CD4-positive, alpha-beta T cell treated with Interleukin-2 at 100 ng/mL for 4 hours (primary cell): ENCODE data around the gene LSAMP.

ENCODE experiments used
- DNase-seq: peaks from one replicate; pipeline ENCODE4 v3.0.0-alpha.2; 2020; ENCODE audit warnings: low spot score

The LSAMP gene

DNA sequence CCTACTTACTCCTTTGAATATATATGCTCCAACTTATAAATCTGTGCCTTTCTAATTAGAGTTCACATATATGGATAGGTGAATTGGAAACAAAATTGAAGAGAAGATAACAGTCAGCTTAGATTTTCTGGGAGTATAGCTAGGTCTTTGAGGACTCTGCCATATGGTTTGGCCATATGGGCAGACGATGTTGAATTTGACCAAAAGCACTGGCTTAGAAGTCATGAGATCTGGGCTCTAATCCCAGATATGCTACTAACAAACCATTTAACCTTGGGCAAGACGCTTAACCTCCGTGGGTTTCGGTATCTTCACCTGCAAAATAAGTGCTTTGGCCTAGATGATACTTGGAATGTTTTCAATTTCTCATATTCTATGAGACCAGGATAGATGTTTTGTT, 154.1 kb downstream of the LSAMP start:
- DNase-seq = no peak

DNA sequence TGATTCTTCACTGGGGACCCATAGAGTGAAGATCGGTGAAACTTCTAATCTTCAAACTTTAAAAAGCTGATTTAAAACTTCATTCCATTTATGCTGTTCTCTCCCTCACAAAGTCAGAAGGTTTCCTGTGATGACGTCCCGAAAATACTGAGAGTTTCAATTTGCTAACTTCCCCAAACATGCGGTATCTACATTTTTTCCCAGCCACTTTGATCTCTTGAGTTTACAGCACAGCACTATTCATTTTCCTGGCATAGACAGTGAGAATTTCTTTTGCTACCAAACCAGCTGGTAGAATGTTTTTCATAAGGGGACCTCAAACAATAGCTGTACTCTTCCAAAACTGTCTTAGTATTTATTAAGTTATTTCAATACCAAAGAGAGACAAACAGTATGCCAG, 156.8 kb downstream of the LSAMP start:
- DNase-seq = no peak

DNA sequence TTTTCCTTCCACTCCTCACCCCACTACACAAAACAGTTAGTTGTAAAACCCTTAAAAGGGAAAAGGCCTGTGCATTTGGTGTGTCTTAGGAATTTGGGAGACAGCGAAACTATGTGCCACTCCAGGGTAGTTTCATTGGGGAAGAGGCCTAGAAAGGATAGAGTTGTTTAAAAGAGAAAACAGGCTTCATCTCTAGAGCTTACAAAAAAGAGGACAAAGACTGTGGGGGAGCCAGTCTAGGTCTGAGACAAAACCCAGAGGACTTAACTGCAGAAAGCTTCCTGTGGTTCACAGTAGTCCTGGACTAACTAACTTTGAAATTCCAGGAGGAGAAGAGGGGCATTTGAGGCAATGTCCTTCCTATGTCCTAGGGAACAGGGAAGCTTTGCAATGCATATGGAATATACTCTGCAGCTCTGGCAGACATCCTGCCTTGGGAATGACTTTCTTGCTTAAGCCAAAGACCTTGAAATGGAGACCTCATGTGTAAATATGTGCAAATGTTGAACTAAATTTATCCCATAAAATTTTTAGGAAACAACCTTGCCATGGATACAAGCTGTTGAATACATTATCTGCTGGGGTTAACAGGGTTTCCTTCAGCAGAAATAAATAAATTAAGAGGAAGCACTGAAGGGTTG, 159.4 kb downstream of the LSAMP start:
- no peak for DNase-seq

DNA sequence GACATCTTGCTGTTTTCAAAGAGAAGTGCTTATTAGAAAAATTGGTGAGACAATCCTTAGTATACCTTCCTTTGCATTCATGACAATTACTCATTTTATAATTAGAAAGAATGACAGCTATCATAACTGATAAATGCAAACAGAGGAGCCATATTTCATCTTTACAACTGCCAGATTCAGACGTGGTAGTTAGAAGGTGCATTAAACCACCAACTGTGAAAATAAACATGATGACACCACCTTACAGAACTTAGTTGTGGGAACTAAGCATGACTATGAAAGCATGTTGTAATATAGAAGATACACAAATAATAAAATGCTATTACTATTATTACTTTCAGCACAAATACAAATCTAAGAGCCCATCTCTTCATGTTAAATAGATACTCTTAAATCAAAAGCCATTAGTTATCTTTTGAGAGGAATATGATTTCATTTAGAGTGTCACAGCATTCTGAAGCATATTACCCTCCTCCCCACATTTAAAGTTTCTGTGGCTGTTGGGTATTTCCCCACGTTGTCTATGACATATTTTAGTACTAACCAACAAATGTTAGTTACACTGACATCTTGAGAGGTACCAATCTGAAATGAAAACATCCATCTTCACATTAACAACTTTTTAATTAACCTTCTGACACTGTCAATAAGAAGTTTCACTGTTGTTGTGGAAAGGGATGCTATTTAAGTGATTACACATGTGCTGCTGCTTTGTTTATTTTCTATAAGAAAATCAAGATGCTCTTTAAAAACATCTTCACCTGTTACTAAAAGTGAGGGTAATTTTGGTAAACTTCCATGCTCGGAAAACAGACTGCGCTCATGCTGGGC, 163.8 kb downstream of the LSAMP start:
- no peak for DNase-seq

DNA sequence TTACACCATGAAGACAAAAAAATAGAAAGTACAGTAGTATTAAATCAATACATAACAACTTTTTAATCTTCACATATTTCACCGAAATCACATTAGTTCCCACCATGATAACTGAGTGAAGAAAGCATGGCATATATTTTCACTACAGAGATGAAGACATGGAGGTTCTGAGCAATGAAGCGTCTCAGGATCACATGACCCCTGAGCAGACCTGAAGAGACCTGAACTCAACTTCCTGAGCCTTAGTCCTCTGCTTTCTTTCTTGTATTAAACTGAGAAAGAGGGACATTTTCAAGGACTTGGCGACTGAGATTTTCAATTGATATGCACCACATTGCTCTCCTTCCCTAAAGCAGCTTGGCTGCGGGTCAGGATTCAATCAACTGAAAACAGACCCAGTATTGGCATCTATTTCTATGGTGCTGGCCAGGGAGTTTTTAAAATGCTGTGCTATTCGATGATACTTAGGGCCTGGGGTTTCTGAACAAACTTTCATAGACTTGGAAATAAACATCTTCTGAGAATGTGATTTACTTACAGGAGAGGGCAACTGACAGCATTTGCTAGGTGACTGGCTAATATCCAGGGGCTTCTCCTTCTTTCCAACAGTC, 165.1 kb downstream of the LSAMP start:
- DNase-seq = no peak

DNA sequence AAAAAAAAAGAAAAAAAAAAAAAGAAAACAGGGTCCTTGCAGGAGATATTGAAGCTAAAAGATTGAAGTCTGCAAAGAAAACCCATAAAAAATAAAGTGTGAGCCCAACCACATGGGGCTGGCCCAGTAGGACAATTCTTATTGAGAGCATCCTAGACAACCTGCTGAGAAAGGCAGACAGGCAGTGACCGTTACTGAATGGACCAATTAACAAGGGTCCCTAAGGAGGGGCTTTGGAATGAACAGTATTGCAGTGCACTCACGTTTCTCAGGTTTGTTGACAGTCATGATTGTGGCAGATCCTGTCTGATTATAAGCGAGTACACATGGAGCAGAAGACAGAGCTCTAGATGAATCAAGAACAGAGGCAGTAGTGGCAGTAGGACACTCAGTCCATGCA, 168.6 kb downstream of the LSAMP start:
- no peak for DNase-seq

DNA sequence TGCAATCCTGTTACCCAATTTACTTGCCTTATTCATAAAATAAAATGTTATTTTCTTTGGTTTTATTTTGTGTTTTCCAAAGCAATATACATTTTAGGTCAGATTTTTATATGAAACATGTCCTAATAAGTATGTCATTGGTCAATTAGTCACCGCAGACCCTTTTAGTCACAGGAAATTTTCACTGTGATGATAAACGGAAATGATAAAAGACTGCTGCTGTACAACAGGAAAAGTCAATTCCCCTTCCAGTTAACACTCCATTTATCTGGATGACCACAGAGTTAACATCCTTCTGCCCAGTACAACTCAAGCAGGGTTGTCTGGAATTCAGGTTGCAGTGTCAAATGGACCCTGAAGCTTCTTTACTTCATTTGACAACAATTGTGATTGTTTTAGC, 175.2 kb downstream of the LSAMP start:
- DNase-seq = no peak

DNA sequence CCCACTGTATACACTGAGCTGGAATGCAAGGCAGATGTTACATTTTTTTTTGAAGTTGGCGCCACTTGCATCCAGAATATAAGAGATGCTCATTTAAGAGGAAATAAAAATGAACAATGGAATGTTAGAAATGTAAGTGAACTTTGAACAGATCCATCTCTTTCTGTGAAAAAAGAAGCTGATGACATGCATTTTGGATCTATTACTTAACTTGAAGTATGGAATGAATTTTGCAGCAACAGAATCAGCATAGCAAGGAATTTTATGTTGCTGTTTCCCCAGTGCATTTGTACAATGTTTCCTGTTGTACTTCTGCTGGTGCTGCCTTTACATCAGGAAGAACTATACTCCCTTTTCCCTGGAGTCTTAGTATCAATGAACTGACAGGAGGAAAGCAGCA, 178.2 kb downstream of the LSAMP start:
- DNase-seq = no peak

DNA sequence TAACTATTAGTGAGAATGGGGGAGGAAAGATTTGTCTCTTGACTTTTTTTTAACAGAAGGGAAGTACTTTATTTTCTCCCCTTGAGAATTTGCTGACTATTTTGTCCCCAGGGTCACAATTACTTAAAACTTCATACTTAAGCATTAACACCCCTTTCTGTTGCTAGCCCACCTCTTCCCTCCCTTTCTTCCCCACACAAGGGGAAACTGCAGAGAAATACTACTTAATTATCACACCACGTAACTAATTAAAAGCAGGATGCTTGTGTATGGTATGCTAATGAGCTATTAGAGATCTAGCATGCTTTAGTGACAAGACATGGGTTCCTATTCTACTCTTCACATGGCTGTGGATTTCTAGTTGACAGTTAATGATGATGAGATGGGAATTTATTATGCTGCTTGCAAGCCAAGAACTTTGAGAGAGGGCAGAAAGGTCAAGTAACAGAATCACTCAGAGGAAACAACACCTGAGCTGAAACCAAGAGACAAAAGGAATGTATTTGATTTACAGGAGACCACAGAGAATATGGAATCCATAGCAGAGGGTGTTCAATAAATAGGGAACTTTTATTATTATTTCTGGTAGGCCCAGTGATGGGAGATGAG, 179.2 kb downstream of the LSAMP start:
- no peak for DNase-seq

DNA sequence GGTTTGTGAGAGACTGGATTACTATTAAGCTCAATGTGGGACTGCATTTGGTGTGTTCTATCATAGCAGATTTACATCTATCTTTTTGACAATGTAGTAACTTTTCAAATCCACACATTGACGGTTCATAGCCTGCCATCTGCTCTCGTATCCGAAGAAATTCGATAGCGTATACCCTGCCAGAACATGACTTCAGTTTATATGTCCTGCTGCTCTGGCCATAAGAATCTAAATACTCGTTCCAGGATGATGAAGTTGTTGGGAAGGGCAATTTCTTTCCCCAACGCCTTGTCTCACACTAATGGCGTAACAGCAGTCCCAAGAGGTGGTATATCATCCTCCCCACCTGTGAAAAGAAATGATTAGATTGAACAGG, 180.0 kb downstream of the LSAMP start:
- DNase-seq = no peak

DNA sequence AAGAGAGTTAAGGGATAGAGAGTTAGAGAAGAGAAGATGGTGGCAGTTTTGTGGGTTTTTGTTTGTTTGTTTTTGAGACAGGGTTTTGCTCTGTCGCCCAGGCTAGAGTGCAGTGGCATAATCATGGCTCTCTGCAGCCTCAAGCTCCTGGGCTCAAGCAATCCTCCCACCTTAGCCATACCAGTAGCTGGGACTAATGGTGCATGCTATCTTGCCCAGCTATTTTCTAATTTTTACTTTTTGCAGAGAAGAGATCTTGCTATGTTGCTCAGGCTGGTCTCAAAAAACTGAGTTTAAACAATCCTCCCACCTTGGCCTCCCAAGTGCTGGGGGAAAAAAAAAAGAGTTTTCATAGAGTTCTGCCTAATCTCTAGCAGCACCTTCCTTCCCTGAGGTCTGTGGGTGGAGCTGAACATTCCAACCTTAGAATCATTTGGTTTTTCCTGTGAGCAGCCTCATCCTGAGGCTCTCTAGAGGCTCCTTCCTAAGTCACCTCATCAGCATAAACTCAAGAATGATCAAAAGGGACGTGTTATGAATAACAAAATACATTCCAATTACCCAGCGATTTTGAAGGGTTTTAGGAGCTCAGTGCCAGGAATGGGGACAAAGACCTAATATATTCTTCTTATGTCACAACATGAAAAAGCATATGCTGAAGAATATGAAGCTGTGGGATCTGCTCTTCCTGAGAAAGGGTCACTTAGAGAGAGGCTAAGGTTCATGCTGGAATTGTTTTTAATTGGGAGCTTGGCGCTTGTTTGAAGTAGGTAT, 180.6 kb downstream of the LSAMP start:
- DNase-seq = no peak

DNA sequence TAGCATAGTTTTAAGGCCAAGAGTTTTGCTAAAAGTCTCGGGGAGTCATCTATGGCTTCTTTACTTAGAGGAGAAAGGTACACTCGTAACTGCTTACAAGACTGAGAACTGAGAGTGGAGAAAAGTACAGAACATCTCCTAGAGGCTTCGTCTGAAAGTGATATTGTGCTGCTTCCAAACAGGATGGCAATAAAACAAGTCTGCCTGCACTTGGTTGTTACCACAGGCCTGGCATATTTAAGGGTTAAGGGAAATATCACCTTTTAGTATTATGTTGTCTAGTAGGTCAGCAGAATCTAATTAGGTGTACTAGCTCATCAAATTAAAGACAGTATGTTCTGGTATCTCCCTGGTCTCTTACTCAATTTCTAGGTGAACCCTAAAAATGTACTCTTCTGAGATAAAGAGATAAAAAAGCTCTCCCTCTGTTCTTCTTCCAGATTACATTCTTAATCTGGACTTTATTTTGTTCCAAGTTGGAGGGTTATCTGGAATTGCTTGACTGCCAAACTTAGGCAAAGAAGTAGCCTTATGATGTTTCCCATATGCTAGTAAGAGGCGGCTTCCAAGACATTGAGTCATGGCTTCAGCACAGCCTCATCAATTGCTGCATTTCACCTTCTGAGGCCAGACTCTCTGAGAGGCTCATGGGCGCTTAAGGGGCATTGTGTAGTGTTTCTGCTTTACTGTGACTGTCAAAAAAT, 181.3 kb downstream of the LSAMP start:
- DNase-seq = no peak

DNA sequence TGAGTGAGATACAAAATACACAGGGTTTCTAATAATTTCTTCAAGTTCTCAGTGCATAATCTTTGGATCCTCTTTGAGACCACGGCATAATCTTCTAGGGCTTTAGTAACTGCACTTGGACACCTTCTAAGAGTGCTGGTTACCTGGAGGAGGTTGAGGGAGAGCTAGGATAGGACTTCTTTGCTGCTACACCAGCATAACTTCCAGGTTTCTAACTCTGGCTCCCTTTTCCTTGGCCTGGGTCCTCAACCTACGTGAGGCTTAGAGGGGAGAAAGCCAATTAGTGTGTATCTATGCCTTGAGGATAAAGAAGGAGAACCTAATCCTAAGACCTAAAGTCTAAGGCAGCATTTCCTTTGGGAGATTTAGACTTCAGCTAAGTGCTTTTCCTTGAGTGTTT, 184.8 kb downstream of the LSAMP start:
- no peak for DNase-seq

DNA sequence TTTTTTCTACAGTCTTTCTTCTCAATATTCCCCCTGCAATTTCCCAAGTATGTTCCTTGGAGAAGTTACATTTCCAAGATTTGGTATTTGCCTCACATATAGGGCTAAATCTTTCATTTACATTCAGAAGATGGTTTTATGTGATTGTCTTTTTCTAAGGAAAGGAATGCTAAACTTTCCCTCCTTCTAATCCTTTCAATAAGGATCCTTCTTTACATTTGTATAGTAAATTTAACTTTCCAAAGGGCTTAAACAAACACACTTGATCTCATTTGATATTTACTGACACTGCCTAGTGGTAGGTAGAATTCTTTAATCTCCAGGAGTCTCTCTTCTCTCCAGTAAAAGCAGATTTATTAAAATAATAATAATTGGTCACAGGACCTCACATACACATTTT, 185.3 kb downstream of the LSAMP start:
- DNase-seq = no peak

DNA sequence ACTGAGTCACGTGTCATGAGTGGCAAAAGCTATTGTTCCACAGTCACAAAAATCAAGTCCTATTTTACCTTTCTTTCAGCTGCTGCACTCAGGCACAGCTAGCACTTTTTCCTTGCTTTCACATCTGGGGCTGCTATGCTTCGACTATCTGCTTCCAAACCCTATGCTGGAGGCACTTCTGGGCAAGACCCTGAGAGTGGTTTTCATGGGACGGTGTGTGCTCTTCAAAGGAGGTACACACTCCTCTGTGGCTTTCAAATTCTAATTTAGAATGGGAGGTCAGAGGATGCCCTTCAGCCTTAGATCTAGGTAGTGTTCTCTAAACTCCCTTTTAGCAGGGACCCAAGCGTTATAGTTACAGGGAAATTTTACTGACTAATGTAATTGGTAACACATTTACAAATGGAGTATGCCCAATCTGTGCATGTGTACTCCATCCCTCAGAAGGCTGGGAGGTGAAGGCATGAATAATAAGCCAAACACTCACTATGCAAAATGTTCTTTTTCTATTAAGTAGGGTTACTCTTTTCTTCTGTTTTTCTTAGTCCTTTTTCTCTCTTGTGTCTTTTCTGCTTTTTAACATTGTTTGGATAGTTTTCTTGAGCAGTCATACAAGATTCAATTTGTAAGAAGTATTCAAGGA, 188.3 kb downstream of the LSAMP start:
- no peak for DNase-seq

DNA sequence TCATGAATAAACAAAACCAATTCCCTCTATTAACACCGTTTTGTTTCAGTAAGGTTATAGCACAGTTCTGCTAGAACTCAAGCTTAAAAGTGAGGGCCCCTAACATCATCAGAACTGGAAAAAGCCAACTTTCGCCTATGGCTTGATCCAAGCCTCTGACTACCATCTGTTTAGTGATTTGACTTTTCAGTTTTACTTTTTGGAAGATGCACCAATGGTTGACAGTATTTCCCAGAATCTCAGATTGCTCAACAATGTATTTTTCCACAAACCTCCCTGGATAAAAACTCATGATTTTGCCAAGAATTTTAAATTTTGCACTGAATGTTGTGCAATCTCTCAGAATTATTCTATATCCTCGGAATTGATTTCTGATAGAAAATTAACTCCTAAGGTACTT, 190.7 kb downstream of the LSAMP start:
- no peak for DNase-seq

DNA sequence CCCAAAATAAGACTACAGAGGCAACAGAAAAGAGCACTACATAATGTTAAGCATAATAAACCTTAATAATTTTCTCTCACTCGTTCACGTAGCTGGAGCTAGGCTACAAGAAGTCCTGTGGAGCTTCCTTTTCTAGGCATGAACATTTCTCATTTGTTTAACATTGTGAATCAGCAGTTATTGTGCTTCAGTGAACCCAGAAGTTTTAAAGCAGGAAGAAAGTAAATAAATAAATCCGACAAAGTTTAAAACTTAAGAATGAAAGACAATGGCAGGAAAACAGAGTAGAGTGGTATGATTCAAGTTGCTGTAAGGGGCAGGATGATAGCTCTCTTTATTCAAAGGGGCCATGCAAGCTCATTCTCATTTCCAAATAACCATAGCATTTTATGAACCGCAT, 191.8 kb downstream of the LSAMP start:
- no peak for DNase-seq

DNA sequence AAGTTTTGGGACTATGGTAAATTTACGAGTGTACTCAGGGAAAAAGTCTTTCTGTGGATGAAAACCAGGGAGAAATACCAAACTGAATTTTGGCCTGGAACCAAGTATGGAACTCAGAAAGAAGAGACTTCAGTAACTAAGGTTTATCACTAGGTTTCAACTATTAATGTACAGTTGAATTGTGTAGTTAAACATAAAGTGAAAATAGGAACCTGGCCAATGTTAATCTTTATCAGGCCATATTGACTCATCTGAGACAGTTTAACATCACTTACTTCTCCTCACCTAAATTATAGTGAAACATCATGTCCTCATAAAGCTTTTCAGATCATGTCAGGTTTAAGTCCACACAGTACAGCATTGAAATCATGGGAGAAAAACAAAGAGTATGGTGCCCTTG, 197.7 kb downstream of the LSAMP start:
- DNase-seq = no peak

DNA sequence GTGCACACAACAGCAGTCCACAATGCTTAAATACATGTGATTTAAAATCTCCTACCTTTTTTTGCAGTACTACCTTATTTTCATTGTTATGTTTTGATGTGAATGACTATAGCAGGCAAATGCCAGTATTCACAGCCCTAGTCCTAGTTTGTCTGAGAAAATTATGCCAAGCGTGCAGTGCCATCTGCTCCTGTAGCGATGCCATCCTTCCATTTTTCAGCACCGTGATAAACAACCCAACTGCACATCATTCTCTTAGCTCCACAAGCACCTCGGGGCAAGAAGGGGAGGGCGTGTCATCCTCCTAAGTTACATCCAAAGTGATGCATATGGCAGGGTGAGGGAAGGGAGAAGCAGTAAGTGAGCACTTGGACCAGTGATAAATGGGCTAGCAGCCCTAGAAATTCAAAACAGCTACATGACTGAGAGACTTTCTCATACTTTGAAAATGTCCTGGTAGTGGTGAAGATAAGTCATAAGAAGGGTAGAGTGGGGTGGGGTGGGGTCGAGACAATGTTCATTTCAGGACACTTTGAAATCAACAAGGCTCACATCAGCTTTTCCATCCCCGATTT, 198.8 kb downstream of the LSAMP start:
- DNase-seq = no peak

DNA sequence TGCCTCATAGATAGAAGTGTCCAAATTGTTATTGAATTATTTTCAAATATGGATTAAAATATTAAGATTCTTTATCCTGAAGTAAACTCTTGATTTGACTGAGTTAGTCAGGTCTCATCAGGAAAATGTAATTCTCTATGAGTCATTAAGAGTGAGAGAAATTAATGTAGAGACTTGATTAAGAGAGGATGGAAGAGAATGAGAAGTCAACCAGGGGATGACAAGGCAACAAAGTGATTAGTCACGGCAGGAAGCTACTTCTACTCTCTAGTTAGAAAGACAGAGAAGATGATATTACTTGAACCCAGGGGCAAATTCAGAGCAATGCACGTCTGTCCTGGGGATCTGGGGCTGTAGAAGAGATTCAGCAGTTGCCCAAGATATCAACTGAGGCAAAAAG, 202.5 kb downstream of the LSAMP start:
- DNase-seq = no peak

DNA sequence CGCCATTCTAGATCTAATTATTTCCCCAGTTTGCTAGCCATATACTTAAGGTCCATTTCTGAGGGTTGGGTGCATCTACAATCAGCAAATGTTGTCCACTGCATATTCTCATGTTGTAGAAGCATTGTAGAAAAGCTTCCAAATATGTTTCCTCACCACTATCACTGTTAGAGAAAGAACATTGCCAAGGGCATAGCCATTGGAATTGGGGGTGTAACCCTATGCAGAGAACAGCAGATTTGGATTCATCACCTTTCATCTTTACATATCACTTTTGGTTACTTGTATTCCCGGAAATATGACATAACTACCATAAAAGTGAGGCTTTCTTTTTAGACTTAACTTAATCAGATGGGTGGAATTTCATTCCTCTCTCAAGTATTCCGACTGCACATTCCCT, 203.6 kb downstream of the LSAMP start:
- no peak for DNase-seq
